Adrenal gland (tissue), 5 donors: Measurements from ENCODE around the gene EML1.

Source experiments
- POLR2A ChIP-seq, 2 donors: fragments of 450-650 bp; IDR thresholded peaks; one replicate each; pipeline ENCODE4 v1.6.1; 2017; ENCODE audit warnings: antibody characterized with exemption in 2 of 2, mild to moderate bottlenecking in 2 of 2, moderate library complexity in 1 of 2
- TF ChIP-seq, protein P1 (sequence below), 6 experiments: fragments of 450-650 bp in 4 of 6; fragments of 200-600 bp in 2 of 6; sonication (generic) in 1 of 6; IDR thresholded peaks; 1 replicate in 5 of 6; 2 replicates in 1 of 6; pipeline versions ENCODE4 v1.5.1 to v1.8.0; 2016 to 2021; ENCODE audit warnings: antibody characterized with exemption in 6 of 6, mild to moderate bottlenecking in 2 of 6, moderate library complexity in 1 of 6
- donor health status: DM: no; HTN: no; CAD: no.

DNA sequence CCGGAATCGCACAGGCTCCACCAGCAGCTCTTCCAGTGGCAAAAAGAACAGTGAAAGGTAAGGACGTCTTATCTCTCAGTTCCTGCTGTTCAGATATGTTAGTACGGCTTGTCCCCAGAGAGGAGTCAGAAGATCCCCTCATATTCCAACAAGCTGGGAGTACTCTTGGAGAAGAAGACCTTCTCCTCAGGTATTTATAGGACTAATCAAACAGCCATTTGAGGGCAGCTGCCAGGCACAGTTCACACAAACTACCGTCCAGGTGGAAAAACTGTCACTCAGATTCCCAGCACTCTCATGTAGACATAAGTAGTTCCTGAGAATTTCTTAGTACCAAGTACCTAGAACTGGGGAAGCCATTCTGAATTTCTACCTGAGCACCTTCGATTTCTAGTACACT lies 85.3 kb downstream of the EML1 start:
- no peak for TF ChIP-seq POLR2A (IDR thresholded peaks at IDR 0.05)
- TF ChIP-seq, protein P1, sequence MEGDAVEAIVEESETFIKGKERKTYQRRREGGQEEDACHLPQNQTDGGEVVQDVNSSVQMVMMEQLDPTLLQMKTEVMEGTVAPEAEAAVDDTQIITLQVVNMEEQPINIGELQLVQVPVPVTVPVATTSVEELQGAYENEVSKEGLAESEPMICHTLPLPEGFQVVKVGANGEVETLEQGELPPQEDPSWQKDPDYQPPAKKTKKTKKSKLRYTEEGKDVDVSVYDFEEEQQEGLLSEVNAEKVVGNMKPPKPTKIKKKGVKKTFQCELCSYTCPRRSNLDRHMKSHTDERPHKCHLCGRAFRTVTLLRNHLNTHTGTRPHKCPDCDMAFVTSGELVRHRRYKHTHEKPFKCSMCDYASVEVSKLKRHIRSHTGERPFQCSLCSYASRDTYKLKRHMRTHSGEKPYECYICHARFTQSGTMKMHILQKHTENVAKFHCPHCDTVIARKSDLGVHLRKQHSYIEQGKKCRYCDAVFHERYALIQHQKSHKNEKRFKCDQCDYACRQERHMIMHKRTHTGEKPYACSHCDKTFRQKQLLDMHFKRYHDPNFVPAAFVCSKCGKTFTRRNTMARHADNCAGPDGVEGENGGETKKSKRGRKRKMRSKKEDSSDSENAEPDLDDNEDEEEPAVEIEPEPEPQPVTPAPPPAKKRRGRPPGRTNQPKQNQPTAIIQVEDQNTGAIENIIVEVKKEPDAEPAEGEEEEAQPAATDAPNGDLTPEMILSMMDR (IDR thresholded peaks at IDR 0.05), result no peak
